HL-60 (cell line): ENCODE data around the gene FHAD1.

Experiments used
- DNase-seq, 2 experiments: peaks; one replicate each; pipeline ENCODE4 v3.0.0-alpha.2; 2010 to 2020; ENCODE audit warnings: low read depth in 1 of 2, low spot score in 1 of 2
- H3K27ac ChIP-seq: fragments of 250-450 bp; sonication (Bioruptor Pico); replicated peaks from 2 replicates; pipeline ENCODE4 v1.5.1; 2020; ENCODE audit warnings: mild to moderate bottlenecking, moderate library complexity
- H3K27me3 ChIP-seq: fragments of 250-450 bp; sonication (Bioruptor Pico); 2 replicates; pipeline ENCODE4 v1.5.1; 2021; ENCODE audit warnings: mild to moderate bottlenecking, moderate library complexity; ENCODE audit not compliant: insufficient read depth, poor library complexity, severe bottlenecking
- H3K4me3 ChIP-seq: replicated peaks from 2 replicates; pipeline ENCODE4 v1.5.1; 2011; ENCODE audit warnings: mild to moderate bottlenecking, control low read depth, low read length; ENCODE audit not compliant: insufficient read depth
- CTCF ChIP-seq: IDR thresholded peaks from one replicate; pipeline ENCODE4 v1.5.1; 2011; ENCODE audit warnings: low read length, control low read depth, inconsistent platforms; ENCODE audit not compliant: insufficient read depth
- GABPA ChIP-seq: IDR thresholded peaks from 2 replicates; pipeline ENCODE4 v1.6.1; 2012; ENCODE audit warnings: low read depth
- POLR2AphosphoS5 ChIP-seq: IDR thresholded peaks from 2 replicates; pipeline ENCODE4 v1.6.1; 2012; ENCODE audit warnings: low read depth
- REST ChIP-seq: IDR thresholded peaks from 2 replicates; pipeline ENCODE4 v1.6.1; 2012; ENCODE audit warnings: low read depth; ENCODE audit not compliant: insufficient replicate concordance
- SPI1 ChIP-seq: IDR thresholded peaks from 2 replicates; pipeline ENCODE4 v1.6.1; 2012; ENCODE audit warnings: low read depth, mild to moderate bottlenecking, borderline replicate concordance

FHAD1 gene

GRCh38 chr1:15310544-15310943 is 63.5 kb downstream of the FHAD1 start:
- Histone ChIP-seq H3K4me3 (no peak overlapping the region), H3K27me3 (no peaks in the 10 kb centered on the region), H3K27ac (no peak overlapping the region)
- no peak for DNase-seq
- TF ChIP-seq GABPA = no peak

- H3K27me3 ChIP-seq = peaks cover 1% of the 10 kb centered on the region
- no peak for DNase-seq
- H3K4me3 ChIP-seq = no peak overlapping the region
- H3K27ac ChIP-seq = no peak overlapping the region
- TF ChIP-seq GABPA (no peak), POLR2AphosphoS5 (no peak), REST (no peak), SPI1 (no peak), CTCF (no peak)
Measured at GRCh38 chr1:15311122-15311822, 64.2 kb downstream of the FHAD1 start.

GRCh38 chr1:15311880-15312279 is 64.9 kb downstream of the FHAD1 start:
- DNase-seq = no peak
- Histone ChIP-seq H3K4me3 (no peak overlapping the region), H3K27me3 (peaks cover 2% of the 10 kb centered on the region), H3K27ac (no peak overlapping the region)
- TF ChIP-seq CTCF (no peak), GABPA (no peak), REST (no peak), SPI1 (no peak), POLR2AphosphoS5 (no peak)

GRCh38 chr1:15312626-15313411 is 65.8 kb downstream of the FHAD1 start:
- DNase-seq = no peak
- Histone ChIP-seq H3K4me3 (no peak overlapping the region), H3K27me3 (peaks cover 2% of the 10 kb centered on the region), H3K27ac (no peak overlapping the region)
- TF ChIP-seq REST = no peak
